AG10803 (cell line): Measurements from ENCODE around the gene EDAR.

Experiments
- DNase-seq: peaks from one replicate; pipeline ENCODE4 v3.0.0; 2010; ENCODE audit warnings: low read depth
- H3K4me3 ChIP-seq: 2 replicates; pipeline ENCODE4 v1.5.1; 2011; ENCODE audit warnings: mild to moderate bottlenecking, low read length, control low read depth
- TF ChIP-seq, protein P1 (sequence below): conservative IDR thresholded peaks from 2 replicates; pipeline ENCODE4 v1.5.1; 2011; ENCODE audit warnings: mild to moderate bottlenecking, low read length, control low read depth, inconsistent platforms

The EDAR gene

GRCh38 chr2:108858894-108859293, 130.1 kb downstream of the EDAR start:
- H3K4me3 ChIP-seq: no peak overlapping the region
- TF ChIP-seq, protein P1, sequence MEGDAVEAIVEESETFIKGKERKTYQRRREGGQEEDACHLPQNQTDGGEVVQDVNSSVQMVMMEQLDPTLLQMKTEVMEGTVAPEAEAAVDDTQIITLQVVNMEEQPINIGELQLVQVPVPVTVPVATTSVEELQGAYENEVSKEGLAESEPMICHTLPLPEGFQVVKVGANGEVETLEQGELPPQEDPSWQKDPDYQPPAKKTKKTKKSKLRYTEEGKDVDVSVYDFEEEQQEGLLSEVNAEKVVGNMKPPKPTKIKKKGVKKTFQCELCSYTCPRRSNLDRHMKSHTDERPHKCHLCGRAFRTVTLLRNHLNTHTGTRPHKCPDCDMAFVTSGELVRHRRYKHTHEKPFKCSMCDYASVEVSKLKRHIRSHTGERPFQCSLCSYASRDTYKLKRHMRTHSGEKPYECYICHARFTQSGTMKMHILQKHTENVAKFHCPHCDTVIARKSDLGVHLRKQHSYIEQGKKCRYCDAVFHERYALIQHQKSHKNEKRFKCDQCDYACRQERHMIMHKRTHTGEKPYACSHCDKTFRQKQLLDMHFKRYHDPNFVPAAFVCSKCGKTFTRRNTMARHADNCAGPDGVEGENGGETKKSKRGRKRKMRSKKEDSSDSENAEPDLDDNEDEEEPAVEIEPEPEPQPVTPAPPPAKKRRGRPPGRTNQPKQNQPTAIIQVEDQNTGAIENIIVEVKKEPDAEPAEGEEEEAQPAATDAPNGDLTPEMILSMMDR: no peak

GRCh38 chr2:108855194-108855593, 133.8 kb downstream of the EDAR start:
- peak; percentile 8 for DNase-seq
- TF ChIP-seq, protein P1: peak; percentile 26; the same call in 1 of the 2 replicates
- no peak overlapping the region for H3K4me3 ChIP-seq

More at GRCh38 chr2:108858894-108859293, 130.1 kb downstream of the EDAR start:
- peak; percentile 25 for DNase-seq

DNA sequence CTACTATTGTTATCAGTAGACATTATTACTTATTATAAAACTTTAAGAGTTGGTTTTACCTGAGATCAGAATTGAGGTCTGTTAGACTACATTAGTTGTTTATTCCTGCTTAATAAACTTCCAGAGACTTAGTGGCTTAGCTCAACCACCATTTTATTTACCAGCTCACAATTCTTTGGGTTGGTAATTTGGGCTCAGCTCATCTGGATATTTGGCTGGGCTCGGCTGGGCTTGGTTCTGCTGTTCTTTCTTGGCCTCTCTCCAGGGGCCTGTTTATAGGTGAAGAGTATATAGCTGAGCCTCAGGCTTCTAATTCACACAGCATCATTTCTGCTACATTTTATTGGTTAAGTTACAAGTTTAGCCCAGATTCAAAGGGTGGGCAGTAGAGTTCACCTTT, 134.5 kb downstream of the EDAR start:
- no peak for DNase-seq
- TF ChIP-seq, protein P1: no peak
- H3K4me3 ChIP-seq: no peak overlapping the region

GRCh38 chr2:108853421-108853820, 135.6 kb downstream of the EDAR start:
- TF ChIP-seq, protein P1: no peak
- no peak overlapping the region for H3K4me3 ChIP-seq
- DNase-seq: peak; percentile 12

- no peak for DNase-seq
- no peak overlapping the region for H3K4me3 ChIP-seq
- TF ChIP-seq, protein P1: no peak
These were observed 136.6 kb downstream of the EDAR start for GRCh38 chr2:108852375-108852774.

GRCh38 chr2:108847000-108847399, 142.0 kb downstream of the EDAR start:
- TF ChIP-seq, protein P1: no peak
- no peak for DNase-seq
- no peak overlapping the region for H3K4me3 ChIP-seq

GRCh38 chr2:108845923-108846322, 143.1 kb downstream of the EDAR start:
- H3K4me3 ChIP-seq: no peak overlapping the region
- no peak for DNase-seq
- TF ChIP-seq, protein P1: no peak
